Measurements from ENCODE around the gene LRMDA. TPM values are rescaled to one million over a fixed set of nuclear protein-coding genes. Genes with fewer than 3 reads are reported as not detected.

The LRMDA gene
- total and polyA plus RNA-seq, 2 of the 13 experiments (the other 11 are each of a cell fraction or from before 2014, with no cell fraction given): 13.4 to 22.0 TPM

DNA sequence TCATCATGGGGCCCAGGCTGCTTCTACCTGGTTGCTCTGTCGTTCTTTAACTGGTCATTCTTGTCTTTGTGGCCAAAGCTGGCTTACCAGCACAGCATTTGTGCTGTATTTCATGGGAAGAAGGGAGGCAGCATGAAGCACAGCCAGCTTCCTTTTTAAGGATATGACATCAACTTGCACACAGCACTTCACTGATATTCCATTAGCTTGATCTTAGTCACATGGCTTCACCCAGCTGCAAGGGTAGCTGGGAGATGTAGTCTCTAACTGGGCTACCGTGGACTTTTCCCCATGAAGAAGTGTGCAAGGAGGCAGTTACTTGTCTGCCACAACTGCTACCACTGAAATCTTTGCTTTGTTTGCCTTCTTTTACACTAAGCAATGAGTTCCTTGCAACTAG is 525.2 kb downstream of the LRMDA start (continued):
- TF ChIP-seq ZNF354B (CRISPR knock-in tag; IDR thresholded peaks at IDR 0.05): no peak
- TF ChIP-seq REPIN1 (CRISPR knock-in tag; IDR thresholded peaks at IDR 0.05; ENCODE audit: borderline replicate concordance, low read depth): no peak
- TF ChIP-seq, protein P1, sequence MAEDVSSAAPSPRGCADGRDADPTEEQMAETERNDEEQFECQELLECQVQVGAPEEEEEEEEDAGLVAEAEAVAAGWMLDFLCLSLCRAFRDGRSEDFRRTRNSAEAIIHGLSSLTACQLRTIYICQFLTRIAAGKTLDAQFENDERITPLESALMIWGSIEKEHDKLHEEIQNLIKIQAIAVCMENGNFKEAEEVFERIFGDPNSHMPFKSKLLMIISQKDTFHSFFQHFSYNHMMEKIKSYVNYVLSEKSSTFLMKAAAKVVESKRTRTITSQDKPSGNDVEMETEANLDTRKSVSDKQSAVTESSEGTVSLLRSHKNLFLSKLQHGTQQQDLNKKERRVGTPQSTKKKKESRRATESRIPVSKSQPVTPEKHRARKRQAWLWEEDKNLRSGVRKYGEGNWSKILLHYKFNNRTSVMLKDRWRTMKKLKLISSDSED (CRISPR knock-in tag; IDR thresholded peaks at IDR 0.05): no peak
- TF ChIP-seq, protein P2, sequence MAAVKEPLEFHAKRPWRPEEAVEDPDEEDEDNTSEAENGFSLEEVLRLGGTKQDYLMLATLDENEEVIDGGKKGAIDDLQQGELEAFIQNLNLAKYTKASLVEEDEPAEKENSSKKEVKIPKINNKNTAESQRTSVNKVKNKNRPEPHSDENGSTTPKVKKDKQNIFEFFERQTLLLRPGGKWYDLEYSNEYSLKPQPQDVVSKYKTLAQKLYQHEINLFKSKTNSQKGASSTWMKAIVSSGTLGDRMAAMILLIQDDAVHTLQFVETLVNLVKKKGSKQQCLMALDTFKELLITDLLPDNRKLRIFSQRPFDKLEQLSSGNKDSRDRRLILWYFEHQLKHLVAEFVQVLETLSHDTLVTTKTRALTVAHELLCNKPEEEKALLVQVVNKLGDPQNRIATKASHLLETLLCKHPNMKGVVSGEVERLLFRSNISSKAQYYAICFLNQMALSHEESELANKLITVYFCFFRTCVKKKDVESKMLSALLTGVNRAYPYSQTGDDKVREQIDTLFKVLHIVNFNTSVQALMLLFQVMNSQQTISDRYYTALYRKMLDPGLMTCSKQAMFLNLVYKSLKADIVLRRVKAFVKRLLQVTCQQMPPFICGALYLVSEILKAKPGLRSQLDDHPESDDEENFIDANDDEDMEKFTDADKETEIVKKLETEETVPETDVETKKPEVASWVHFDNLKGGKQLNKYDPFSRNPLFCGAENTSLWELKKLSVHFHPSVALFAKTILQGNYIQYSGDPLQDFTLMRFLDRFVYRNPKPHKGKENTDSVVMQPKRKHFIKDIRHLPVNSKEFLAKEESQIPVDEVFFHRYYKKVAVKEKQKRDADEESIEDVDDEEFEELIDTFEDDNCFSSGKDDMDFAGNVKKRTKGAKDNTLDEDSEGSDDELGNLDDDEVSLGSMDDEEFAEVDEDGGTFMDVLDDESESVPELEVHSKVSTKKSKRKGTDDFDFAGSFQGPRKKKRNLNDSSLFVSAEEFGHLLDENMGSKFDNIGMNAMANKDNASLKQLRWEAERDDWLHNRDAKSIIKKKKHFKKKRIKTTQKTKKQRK (IDR thresholded peaks at IDR 0.05; ENCODE audit: low read length): no peak
- TF ChIP-seq ZFP90 (CRISPR knock-in tag; IDR thresholded peaks at IDR 0.05; ENCODE audit: borderline replicate concordance): no peak

DNA sequence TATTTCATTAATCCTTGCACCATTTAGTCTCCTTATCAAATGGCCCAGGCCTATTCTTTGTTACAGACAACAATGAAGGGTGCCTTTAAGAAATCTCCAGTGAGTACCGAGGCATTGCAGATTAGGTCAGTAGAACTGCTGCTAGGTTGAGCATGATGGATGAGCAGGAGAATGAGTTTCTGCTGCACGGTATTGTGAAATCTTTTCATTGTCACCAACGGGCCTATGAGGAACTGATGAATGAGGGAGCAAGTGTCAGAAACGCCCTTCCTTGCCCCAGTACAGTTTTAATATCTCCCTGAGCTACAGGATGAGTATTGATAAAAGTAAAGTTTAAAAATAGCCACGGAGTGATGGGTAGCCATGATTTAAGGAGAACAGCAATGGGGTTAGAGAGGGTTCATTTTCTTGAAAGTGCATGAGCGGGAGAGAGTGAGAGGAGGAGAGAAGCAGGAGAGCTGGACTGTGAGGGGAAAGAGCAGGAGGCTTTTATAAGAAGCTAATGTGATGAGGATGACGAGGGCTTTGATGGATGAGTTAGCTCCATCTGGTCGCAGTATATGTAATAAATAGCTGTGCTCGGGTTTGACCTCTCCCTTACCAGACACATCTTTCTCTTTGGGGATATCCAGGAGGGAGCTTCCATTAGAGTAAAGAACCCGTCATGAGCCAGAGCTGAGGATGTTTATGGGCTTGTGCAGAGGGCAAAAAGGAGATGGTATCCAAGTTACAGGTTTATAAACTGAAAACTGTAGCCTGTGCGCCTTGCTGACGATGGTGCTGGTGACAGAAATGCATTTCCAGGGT is 526.1 kb downstream of the LRMDA start:
- H3K9me3 ChIP-seq (ENCODE audit: low read length): no peaks in the 10 kb centered on the region
- peaks cover 38% of the 10 kb centered on the region for H3K4me1 ChIP-seq (ENCODE audit: insufficient read depth, low read length)
- no peaks in the 10 kb centered on the region for H3K27me3 ChIP-seq (ENCODE audit: control insufficient read depth in 1 of 2, insufficient read depth in 2 of 2, low read length in 2 of 2)
- H2AFZ ChIP-seq (ENCODE audit: low read length): no peak overlapping the region
- H3K27ac ChIP-seq (ENCODE audit: extremely low read length, insufficient read depth, low read length): no peak overlapping the region
- H3K4me2 ChIP-seq (ENCODE audit: low read depth, low read length): no peak overlapping the region
- DNase-seq (ENCODE audit: low spot score): no peak
- no peak overlapping the region for H3K9ac ChIP-seq (ENCODE audit: insufficient read depth, low read depth, low read length)
- POLR2A ChIA-PET: no interaction called here
- CTCF ChIA-PET (ENCODE audit: low intra/inter-chr PET ratio, low total read pairs): no interaction called here
- H4K20me1 ChIP-seq (ENCODE audit: insufficient read depth, low read length): no peaks in the 10 kb centered on the region
- no peaks in the 10 kb centered on the region for H3K79me2 ChIP-seq (ENCODE audit: insufficient read depth, low read length)
- no peak overlapping the region for H3K4me3 ChIP-seq (replicated peaks in 1 of 3; ENCODE audit: insufficient read depth in 1 of 3, low read depth in 2 of 3, low read length in 3 of 3)
- no peak for FAIRE-seq
- no peak for ATAC-seq
- intact Hi-C loops (cut with micrococcal nuclease; ENCODE audit: unreplicated experiment) (no loop called here), in situ Hi-C loops (cut with HindIII; ENCODE audit: extremely low pct_ligation_motif_present, low pct_unique_long_range_greater_than_20kb) (no loop called here)
- TF ChIP-seq CEBPB (IDR thresholded peaks at IDR 0.05; ENCODE audit: borderline replicate concordance, low read depth, low read length) (peak; percentile 38; the same call in 1 of the 2 replicates), ZNF326 (CRISPR knock-in tag; IDR thresholded peaks at IDR 0.05; ENCODE audit: borderline replicate concordance) (no peak), ATAD3A (CRISPR knock-in tag; IDR thresholded peaks at IDR 0.05) (no peak), SALL2 (CRISPR knock-in tag; IDR thresholded peaks at IDR 0.05) (no peak)
- TF ChIP-seq, protein P3, sequence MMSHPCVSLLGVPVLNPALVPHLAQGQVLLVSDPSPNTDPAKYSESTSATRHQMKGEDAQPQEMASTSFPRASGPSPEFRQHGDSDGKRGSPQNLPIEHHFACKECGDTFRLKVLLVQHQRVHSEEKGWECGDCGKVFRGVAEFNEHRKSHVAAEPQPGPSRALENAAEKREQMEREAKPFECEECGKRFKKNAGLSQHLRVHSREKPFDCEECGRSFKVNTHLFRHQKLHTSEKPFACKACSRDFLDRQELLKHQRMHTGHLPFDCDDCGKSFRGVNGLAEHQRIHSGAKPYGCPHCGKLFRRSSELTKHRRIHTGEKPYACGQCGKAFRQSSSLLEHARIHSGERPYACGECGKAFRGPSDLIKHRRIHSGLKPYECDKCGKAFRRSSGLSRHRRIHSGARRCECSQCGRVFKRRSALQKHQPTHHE (CRISPR knock-in tag; IDR thresholded peaks at IDR 0.05; ENCODE audit: borderline replicate concordance): no peak
- no peaks in the 10 kb centered on the region for H3K36me3 ChIP-seq (replicated peaks in 1 of 2; ENCODE audit: control insufficient read depth in 1 of 2, insufficient read depth in 2 of 2, low read length in 2 of 2)
- 94% methylated on average over 12 of the region's 12 CpGs for WGBS (ENCODE audit: low lambda C conversion rate)
- no TSS peak for BruUV-seq (replicated peaks)

Data from HepG2 (cell line).